ENCODE results near the gene NPLOC4.
"Not testable (repeated sequence)": the region's sequence is repeated elsewhere in the genome, so short reads cannot be mapped to it uniquely, and the experiment has no call there.

The NPLOC4 gene

DNA sequence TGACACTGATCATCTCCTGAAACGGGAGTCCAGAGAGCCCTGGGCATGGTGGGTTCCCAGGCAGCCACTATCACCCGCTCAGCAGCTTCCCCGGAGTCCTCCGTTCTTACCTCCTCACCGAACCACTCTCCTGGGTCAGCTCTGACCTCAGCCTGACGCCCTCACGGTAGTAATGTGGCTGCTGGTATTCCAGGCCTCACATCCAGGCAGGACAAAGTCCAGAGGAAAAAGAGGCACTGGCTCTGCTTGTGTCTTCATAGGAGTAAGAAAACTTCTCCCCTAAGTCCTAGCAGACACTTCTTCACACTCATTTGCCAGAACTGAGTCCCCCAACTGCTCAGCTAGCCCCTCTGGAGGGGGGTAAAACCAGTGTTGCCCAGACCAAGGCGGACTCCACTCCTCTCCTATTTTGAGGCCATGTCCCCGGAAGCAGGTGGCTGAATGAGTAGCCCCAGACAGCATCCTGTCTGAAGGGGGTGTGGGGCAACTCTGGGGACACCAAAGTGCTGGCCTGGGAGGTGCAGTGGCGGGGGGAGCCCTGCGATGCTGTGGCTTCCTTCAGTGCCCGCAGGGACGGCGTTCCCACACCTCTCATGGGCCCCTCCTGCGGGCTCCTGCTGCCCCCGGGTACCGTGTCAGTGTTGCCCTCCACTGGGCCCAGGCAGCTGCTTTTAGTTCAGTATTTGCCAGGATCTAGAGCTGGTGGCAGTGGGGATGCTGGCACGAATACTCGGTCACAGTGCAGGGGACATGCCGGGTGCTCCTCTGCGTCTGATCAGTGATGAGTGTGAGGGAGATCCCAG, 103.4 kb downstream of the NPLOC4 start:
- DNase-seq (ENCODE audit: low read depth) = no peak

DNA sequence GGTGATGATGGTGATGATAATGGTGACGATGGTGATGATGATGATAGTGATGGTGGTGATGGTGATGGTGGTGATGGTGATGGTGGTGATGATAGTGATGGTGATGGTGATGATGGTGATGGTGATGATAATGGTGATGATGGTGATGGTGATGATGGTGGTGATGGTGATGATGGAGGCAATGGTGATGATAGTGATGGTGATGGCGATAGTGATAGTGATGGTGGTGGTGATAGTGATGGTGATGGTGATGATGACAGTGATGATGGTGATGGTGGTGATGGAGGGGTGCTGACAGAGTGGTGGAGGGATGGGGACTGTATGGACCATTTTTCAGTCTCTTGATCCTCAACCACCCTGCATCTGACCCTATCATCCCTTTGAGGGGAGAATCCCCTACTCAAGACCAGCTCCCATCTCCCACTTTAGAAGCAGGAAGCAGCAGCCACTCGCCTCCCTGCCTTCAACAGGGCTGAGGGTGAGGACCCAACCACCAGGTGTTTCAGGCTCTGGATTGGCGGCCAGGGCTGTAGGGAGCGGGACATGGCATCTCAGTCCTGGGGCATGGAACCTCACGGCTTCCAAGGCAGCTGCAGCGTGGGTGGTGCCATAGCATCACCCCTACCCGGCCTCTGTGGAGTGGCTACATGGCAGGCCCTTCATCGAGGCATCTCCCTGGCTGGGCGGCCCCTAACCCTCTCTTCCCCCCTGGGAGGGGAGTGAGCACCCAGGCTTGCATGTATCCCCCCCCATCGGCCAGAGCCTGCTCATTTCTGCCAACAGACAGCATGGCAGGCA, 104.2 kb downstream of the NPLOC4 start:
- DNase-seq (ENCODE audit: low read depth) = no peak

DNA sequence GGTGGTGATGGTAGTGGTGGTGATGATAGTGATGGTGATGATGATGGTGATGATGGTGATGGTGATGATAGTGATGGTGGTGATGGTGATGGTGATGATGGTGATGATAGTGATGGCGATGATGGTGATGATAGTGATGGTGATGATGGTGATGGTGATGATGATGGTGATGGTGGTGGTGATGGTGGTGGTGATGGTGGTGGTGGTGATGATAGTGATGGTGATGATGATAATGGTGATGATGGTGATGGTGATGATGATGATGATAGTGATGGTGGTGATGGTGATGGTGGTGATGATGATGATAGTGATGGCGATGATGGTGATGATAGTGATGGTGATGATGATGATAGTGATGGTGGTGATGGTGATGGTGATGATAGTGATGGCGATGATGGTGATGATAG, 104.9 kb downstream of the NPLOC4 start:
- DNase-seq (ENCODE audit: low read depth) = not testable (repeated sequence)

DNA sequence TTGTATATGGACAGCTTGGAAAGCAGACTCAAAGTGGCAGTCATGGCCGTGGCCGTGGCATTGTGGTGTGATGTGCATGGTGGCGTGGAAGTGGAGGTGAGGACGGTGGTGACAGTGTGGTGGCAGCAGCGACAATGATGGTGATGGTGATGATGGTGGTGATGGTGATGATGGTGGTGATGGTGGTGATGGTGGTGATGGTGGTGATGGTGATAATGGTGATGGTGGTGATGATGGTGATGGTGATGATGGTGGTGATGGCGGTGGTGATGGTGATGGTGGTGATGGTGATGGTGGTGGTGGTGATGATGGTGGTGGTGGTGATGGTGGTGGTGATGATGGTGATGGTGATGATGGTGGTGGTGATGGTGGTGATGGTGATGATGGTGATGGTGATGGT, 105.9 kb downstream of the NPLOC4 start:
- DNase-seq (ENCODE audit: low read depth) = not testable (repeated sequence)

DNA sequence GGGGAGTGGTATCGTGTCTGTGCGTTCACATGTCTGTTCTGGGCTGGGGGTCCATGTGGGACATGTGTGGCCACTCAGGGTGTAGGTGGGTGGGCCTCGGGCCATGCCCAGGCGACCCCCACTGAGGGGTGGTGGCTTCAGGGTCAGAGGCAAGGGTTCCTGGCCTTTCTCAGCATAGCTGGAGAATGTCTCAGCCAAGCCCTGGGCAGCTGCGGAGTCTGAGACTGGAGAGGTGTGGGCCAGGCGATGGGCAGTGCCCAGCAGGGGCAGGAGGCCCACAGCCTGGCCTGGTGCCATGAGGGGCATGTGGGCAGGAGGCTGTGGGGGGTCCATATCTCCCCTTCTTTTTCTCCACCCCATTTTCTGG, 107.5 kb downstream of the NPLOC4 start:
- no peak for DNase-seq (ENCODE audit: low read depth)

DNA sequence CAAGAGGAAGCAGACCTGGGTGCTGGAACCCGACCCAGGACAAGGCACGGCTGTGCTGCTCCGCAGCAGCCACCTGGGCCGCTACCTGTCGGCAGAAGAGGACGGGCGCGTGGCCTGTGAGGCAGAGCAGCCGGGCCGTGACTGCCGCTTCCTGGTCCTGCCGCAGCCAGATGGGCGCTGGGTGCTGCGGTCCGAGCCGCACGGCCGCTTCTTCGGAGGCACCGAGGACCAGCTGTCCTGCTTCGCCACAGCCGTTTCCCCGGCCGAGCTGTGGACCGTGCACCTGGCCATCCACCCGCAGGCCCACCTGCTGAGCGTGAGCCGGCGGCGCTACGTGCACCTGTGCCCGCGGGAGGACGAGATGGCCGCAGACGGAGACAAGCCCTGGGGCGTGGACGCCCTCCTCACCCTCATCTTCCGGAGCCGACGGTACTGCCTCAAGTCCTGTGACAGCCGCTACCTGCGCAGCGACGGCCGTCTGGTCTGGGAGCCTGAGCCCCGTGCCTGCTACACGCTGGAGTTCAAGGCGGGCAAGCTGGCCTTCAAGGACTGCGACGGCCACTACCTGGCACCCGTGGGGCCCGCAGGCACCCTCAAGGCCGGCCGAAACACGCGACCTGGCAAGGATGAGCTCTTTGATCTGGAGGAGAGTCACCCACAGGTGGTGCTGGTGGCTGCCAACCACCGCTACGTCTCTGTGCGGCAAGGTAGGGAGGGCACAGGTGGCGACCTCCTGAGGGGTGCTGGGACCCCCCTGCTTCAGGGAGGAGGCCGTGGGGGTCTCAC, 108.1 kb downstream of the NPLOC4 start:
- no peak for DNase-seq (ENCODE audit: low read depth)

DNA sequence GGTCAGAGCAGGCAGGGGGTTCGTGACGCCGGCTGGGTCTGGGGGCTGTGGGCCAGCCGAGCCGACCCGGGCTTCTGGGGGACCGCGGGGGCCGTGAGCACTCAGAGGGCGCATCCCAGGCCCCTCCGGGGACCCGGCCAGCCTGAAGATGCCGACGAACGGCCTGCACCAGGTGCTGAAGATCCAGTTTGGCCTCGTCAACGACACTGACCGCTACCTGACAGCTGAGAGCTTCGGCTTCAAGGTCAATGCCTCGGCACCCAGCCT, 108.6 kb downstream of the NPLOC4 start:
- no peak for DNase-seq (ENCODE audit: low read depth)

DNA sequence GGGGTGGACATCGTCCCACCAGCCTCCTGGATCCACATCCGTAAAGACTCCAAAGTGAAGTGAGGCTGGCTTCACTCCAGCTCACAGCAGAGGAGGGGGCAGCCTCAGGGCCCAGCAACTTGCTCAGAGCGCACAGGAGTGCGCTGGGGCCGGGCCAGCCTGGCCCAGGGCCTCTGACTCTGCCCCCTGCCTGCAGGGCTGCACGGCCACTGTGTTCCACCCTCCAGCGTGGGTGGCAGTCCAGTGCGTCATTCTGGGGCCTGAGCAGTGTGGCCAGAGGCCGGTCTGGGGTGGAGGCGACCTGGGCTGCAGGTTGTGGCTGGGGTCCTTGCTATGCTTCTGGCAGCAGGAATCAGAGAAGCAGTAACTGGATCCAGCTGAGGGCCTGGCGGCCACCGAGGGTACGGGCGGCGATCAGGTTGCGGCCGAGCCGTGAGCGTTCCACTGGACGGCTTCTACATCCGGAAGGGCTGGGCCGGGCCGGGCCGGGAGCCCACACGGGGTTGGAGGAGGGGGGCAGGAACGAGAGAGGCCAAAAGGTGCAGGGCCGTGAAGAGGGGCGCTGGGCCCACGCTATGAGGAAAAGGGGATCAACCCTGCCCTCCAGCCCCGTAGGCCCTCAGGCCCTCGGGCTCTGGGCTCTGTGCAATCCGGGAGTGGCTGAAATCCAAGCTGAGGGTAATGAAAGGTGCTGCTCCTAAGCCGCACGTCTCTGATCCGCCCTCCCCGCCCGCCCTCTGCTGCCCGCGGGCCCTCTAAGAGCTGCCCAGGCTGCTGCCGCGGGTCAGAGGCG, 109.1 kb downstream of the NPLOC4 start, which contains the start of gene FSCN2:
Gene FSCN2 (plus strand): TSS at position 787 of the 793 bp plus-strand sequence. CDS start 155 bp downstream, outside the sequence.
- no peak for DNase-seq (ENCODE audit: low read depth)

DNA sequence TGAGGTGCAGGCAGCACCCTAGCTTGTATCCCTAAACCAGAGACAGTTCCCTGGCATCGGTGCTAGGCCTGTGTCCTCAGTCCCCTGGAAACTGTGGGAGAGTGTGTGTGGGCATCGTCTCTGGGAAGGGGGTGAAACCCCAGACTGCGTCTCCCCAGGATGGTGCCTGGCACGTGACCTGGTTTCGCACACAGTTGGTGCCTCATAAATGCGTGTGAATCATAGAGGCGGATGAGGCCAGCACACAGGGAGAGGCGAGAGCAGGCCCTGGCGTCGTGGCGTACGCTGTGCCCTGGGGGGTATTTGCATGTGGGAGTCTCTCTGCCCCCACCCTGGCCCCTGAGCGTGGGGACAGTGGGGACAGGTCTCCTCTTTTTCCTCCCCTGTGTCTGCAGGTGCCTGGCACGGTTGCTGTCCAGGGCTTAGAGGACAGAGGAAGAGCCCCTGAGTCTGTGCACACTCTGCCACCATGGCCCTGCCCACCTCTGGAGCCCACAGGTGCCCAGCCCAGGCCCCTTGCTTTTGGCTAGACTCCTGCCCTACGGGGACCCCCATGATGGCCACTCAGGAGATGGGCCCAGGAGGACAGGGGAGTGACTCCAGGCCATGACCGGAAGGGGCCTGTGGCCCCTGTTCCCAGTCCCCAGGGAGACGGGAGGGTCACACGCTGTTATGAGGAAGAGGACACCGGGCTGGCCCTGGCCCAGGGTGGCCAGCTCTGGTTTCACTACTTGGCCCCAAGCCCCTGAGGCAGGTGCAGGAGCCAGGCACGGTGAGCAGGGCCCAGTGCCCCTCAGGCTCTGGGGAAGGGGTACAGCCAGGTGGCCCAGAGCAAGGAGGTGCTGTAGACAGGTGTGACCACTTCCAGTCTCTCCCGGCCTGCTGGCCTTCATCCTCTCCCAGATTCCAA, 110.0 kb downstream of the NPLOC4 start:
- DNase-seq (ENCODE audit: low read depth) = no peak

DNA sequence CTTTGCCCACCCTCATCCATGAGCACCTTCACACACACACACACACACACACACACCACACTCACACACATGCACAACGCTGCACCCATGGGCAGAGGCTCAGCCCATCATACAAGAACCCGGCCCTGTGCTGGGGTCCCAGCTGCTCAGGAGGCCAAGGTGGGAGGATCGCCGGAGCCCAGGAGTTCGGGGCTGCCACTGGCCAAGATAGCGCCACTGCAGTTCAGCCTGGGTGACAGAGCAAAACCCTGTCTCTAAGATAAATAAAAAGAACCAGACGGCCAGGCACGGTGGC, 112.1 kb downstream of the NPLOC4 start:
- DNase-seq (ENCODE audit: low read depth) = no peak

DNA sequence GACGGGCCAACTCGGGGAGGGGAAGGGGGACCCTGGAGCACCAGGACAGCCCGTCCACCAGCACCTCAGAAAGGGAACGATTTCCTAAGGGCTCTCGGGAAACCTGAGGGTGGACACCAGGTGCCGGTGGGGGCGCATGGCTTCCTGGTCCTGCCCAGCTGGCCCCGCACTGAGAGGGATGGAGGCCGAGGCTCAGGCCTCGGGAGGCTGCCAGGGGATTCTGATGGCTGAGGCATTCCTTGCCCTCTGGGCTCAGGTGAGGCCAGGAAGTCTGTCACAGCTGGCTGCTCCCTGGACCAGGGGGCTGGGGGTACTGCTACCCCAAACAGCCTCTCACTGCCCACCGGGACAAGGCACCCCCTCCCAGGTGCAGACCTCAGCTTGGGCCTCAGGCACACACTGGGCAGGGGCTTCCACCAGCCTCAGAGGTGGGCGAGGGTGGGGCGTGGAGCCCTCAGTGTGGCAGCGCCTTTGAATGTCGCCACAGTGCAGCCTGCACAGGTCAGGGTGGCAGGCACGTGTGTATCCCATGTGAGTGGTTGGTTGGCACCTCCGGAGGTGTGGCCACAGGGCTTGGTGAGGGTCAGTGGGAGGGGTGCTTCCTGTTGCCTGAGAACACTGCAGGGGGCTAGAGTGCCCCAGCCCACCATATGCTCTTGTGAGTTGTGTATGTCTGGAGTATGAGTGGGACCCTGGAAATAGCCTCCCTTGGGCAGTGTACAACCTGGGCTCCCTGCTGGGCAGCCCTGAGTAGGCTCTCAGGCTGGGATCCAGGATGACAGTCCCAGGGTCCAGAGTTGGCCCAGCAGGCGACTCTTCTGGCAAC, 112.7 kb downstream of the NPLOC4 start:
- DNase-seq (ENCODE audit: low read depth) = no peak

DNA sequence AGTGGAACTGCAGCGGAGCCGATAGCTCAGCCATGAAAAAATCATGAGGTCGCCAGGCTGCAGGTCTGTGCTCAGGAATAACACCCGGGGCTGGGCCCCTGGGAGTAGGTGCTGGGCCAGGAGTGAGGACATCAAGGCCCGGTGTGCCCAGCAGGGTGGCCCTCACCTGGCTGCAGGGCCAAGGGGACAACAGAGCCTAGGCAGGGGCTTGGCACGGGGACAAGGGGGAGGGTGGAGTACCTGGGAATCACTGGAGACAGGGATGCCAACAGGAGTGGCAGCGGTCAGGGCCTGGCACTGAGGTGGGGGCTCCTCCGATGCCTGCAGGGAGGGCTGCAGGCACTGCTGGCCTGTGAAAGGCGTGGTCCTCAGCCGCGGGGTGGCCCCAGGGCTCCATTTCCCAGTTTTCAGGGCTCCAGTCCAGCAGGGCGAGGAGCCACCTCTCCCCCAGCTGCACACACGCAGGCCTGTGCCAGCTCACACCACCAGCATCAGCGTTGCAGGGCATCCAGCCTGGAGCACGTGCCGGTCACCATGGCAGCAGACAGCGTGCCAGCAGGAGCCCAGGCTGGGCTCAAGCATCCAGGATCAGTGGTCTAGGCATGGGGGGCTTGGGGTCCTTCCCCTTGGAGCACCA, 113.4 kb downstream of the NPLOC4 start:
- DNase-seq (ENCODE audit: low read depth) = no peak

DNA sequence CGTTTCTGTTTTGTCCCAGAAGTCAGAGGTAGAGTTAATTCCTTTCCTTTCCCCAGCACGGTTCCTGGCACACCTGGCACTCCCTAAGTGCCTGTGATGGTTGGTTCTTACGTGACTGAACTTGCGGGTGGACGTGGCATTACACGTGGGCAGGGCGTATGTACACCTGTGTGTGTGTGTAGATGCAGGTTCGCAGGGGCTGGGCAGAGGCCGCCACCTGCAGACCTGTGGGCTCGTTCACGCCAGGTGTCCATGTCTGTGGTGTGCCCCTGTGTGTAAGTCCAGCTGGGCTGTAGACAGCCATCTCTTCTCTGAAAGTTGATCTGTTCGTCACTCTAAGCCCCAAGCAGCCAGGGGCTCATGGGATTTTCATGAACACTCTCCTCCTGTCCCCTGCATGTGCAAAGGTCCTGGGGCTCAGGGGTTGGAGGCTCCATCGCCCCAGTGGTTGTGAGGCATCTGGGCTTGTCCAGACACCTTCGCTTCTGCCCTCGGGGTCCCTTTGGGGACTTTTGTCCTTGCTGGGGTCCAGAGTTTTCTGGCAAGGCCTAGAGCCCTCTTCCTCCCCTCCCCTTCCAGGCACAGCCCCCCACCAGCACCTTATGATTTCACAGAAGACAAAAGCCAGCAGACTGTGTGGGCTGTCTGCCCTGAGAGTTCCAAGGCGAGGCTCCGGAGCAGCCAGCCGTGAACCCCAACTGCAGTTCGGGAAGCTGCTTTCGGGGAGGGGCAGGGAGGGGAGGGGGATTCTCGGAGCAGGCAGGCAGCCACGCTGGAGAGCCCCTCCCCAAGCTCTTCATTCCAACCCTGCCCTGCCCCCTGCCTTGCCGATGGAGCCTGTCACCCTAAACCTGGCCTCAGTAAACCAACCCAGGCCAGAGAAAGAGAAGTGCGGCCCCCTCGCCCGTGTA, 114.2 kb downstream of the NPLOC4 start:
- DNase-seq (ENCODE audit: low read depth) = no peak

DNA sequence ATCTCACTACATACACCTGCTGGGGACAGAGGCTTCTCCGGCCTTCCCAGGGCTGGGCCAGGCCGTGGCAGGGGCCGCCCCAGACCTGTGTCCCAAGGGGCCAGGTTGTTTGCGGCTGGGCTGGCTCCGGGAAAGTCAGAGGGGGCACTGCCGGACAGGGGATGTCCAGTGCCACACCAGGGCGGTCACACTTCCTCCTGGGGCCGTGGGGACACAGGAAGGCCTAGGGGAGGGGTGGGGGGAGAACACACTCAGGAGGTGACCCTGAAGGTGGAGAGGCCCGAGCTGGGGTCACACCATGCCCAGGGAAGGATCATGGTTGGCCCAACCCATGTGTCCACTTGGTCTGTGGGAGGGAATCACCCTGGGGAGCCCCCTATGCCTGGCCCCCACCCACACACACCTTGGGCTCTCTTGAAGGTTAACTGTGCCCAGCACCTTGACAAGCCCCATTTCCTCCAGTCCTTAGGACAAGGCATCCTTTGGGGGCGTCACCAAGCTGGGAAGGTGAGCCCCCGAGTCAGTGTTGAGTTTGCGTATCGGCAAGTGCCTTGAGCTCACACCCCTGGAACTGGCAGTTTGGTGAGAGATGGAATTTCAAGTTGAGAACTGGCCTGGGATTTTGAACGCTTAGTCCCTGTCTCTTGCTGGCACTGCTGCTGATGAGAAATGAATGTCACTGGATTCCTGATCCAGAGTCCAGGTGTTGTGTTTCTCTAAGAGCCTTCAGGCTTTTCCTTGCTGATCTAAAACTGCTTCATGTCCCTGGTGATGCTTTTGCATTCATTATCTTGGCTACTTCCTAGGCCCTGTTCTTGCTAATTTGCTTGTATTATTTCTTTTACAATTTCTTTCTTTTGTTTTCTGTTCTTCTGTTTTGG, 116.7 kb downstream of the NPLOC4 start:
- DNase-seq (ENCODE audit: low read depth) = no peak

DNA sequence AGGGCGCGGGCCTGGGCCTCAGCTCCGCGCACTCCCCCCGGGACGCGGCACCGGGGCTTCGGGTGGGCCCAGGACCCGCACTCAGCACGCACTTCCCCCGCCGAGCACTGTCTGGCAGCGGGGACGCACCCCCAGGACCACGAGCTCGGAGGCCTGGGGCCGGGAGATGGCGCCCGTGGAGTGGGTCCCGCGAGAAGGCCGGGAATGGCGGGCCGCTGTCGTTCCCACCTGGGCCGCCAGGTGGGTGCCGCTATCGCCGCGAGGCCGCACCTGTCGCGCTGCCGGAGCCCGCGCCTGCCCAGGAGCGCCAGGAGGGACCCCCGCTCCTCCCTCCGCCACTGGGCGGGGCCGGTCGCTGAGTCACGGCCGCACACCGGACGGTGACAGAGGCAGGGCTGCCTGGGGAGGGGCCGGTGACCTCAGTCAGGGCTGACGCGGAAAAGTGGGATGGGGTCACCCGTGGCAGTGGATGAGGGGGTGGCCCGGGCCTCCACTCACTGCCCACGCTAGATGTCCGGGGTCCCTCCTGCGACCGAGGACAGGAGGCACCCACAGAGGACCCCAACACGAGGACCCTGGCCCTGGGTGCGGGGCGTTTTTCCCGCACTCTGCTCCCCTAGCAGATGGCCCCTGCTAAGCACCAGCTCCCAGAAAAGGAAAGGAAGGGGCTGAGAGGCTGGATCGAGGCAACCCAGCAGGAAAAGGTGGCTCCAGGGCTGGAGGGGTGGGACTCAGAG, 117.5 kb downstream of the NPLOC4 start:
- peak; percentile 61 for DNase-seq (ENCODE audit: low read depth)

DNA sequence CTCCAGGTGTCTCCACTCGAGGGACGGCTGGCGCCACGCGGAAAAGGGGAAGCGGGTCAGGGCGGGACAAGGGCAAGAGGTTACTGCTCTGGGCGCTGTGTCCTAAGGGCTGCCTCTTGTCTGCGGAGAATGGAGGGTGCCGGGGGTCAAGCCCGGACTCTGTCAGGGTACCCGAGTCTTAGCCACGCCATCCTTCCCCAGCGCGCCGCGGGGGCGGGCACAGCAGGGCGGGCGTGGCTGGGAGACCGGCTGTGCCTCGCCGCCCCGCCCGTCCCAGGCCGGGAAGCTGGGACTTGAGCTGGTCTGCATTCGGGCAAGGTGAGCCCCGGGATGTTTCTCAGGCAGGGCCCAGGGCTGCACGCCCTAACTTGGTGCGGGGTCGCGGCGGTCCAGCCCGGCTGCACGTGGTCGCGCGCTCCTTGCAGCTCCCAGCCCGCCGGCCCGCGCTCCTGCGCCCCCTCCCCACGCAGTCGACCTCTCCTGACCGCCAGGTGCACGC, 118.1 kb downstream of the NPLOC4 start:
- no peak for DNase-seq (ENCODE audit: low read depth)

Data from T-helper 22 cell (primary cell).